ENCODE measurements around the gene ABHD10.

- no peak for TF ChIP-seq EZH2 (IDR thresholded peaks at IDR 0.05; ENCODE audit: borderline replicate concordance, low read length)
- TF ChIP-seq, protein P1, sequence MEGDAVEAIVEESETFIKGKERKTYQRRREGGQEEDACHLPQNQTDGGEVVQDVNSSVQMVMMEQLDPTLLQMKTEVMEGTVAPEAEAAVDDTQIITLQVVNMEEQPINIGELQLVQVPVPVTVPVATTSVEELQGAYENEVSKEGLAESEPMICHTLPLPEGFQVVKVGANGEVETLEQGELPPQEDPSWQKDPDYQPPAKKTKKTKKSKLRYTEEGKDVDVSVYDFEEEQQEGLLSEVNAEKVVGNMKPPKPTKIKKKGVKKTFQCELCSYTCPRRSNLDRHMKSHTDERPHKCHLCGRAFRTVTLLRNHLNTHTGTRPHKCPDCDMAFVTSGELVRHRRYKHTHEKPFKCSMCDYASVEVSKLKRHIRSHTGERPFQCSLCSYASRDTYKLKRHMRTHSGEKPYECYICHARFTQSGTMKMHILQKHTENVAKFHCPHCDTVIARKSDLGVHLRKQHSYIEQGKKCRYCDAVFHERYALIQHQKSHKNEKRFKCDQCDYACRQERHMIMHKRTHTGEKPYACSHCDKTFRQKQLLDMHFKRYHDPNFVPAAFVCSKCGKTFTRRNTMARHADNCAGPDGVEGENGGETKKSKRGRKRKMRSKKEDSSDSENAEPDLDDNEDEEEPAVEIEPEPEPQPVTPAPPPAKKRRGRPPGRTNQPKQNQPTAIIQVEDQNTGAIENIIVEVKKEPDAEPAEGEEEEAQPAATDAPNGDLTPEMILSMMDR (IDR thresholded peaks at IDR 0.05; ENCODE audit: low read length), result no peak
Measured at GRCh38 chr3:111978583-111979433, at the start of gene ABHD10.
